A673 (cell line): ENCODE data around the gene XRCC4.

Experiments used
- CTCF ChIP-seq: fragments of 300-800, 200-600 bp; sonication (generic); conservative IDR thresholded peaks from 2 replicates; pipeline ENCODE4 v1.5.1; 2017; ENCODE audit warnings: low read depth, mild to moderate bottlenecking, antibody characterized with exemption, low read length, moderate library complexity, mixed read lengths
- EZH2 ChIP-seq: fragments of 200-600 bp; sonication (generic); IDR thresholded peaks from 2 replicates; pipeline ENCODE4 v1.6.1; 2017; ENCODE audit warnings: borderline replicate concordance, low read depth, mild to moderate bottlenecking, mixed read lengths, antibody characterized with exemption, low read length; ENCODE audit not compliant: poor library complexity, severe bottlenecking

GRCh38 chr5:83118471-83118870, 41.1 kb downstream of the XRCC4 start:
- TF ChIP-seq CTCF (no peak), EZH2 (no peak)
